Activated CD4-positive, CD25-positive, alpha-beta regulatory T cell treated with anti-CD3 and anti-CD28 coated beads, Interleukin-2, amount 50 U/mL, for 72 hours (primary cell): ENCODE measurements around the gene TNNC2.
"Not testable (repeated sequence)": the region's sequence is repeated elsewhere in the genome, so short reads cannot be mapped to it uniquely, and the experiment has no call there.

ENCODE experiments used
- DNase-seq: peaks from one replicate; pipeline ENCODE4 v3.0.0; 2021

The TNNC2 gene

GRCh38 chr20:45848421-45848820 is 21.3 kb upstream of the TNNC2 start:
- DNase-seq: no peak

- no peak for DNase-seq
Measured at GRCh38 chr20:45845452-45845851, 18.3 kb upstream of the TNNC2 start.

- no peak for DNase-seq
Measured at GRCh38 chr20:45843506-45843905, 16.4 kb upstream of the TNNC2 start.

DNA sequence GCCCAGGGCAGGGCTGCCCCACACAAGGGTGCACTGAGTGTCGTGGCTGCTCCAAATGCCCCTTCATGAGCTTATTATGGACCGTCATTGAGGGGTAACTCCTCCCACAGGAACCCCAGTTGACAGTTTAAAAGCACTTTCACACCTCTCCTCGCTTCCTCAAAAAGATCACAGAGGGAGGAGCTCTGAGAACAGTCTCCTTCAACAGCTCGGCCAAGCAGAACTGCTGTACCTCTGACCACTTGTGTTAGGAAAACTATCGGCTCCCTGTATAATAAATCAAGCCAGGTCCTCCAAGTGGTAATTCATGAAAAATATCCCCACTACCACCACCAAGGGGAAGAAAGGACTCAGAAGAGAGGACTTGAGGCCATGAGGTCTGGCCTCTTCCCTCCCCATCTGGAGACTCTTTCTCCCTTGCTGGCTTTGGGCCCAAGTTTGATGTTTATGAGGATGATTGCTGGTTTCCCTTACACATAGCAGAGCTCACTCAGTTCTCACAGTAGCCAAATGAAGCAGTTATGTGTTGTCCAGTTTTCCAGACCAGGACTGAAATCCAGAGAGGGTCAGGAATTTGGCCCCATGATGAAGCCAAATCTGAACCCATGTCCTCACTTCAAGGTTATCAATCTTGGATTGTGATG is 15.2 kb upstream of the TNNC2 start:
- DNase-seq: no peak

DNA sequence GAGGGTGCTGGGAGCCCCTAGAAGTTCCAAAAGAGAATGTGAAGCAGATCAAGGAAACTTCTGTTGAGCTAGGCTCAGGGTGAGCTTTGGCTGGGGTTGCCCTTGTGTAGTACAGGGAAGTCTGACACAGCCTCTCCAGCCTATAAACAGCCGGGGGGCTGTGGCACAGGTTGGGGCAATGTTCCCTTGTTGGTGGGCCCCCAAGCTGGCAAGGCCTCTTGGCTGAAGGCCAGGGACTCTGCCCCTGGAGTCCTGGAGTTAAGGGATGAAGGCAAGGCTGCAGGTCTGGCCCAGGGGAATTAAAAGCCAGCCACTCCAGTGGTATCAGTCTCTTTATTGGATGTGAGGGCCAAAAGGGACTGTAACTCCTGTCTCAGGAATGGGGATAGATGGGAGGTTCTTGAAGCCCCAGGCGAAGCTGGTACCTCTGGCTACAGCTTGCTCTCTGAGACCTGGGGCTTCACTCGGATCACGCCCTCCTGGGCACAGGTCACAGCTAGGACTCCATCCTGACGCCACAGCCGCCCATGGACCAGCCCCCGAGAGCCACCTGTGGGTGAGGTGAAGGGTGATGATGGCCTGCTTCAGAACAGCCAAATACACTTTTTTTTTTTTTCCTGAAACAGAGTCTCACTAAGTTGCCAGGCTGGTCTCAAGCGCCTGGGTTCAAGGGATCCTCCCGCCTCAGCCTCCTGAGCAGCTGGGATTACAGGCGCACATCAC is 14.5 kb upstream of the TNNC2 start:
- no peak for DNase-seq

DNA sequence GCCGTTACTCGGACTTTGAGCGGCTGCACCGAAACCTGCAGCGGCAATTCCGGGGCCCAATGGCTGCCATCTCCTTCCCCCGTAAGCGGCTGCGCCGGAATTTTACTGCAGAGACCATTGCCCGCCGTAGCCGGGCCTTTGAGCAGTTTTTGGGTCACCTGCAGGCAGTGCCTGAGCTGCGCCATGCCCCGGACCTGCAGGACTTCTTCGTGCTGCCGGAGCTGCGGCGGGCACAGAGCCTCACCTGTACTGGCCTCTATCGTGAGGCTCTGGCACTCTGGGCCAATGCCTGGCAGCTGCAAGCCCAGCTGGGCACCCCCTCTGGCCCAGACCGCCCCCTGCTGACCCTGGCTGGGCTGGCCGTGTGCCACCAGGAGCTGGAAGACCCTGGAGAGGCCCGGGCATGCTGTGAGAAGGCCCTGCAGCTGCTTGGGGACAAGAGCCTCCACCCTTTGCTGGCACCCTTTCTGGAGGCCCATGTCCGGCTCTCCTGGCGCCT is 13.6 kb upstream of the TNNC2 start:
- no peak for DNase-seq

DNA sequence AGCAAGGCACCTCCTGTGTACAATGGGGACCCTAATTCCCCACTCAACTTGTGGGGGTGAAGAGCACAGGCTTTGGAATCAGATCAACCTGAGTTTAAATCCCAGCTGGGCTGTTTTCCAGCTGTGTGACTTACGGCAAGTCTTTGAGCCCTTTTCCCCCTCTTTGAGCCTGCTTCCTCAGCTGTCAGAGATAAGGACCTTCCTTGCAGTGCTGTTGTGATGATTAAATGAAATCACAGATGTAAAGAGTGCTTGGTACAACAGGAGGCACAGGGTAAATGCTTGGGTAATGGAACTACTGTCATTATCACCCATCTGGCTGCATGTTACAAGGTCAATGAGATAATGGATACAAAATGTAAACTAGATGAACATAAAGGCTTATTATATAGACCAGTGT is 9.7 kb upstream of the TNNC2 start:
- no peak for DNase-seq

DNA sequence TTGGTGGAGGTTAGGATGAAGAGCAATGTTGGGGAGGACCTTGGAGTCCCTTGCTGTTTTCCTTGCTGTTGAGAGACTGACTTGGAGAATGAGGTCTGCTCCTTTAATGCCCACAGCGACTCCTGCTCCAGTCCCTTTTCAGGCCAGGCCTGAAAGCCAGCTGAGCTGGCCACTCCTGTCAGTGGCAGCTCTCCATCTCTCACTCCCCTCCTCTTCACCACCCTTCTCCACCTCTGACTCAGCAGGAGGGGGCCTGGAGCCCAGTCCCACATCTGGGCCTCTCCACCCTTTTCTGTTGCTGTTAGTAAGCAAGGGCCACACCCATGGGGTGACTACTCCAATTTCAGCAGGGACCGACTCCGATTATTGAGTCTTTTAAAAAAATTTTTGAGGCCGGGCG is 8.7 kb upstream of the TNNC2 start:
- no peak for DNase-seq

DNA sequence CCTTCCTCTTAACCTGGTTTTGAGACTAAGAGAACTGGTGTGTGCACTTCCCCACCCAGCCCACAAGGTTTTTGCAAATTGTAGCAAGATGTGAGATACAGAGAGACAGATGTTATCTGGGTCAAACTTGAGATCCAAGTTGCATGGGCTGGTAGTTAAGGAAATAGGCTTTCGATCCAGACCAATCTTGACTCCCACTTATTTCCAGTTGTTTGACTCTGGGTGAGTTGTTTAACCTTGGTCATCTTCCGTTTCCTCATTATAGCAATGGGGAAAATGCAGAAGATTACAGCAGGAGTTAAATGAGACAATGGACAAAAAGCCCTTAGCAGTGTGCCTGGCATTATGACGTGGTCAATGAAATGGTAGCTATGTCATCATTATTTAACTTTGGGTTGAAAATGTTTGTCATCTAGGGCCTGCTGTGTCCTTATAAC is 8.2 kb upstream of the TNNC2 start:
- DNase-seq: no peak

GRCh38 chr20:45834797-45835161 is 7.7 kb upstream of the TNNC2 start:
- DNase-seq: no peak

DNA sequence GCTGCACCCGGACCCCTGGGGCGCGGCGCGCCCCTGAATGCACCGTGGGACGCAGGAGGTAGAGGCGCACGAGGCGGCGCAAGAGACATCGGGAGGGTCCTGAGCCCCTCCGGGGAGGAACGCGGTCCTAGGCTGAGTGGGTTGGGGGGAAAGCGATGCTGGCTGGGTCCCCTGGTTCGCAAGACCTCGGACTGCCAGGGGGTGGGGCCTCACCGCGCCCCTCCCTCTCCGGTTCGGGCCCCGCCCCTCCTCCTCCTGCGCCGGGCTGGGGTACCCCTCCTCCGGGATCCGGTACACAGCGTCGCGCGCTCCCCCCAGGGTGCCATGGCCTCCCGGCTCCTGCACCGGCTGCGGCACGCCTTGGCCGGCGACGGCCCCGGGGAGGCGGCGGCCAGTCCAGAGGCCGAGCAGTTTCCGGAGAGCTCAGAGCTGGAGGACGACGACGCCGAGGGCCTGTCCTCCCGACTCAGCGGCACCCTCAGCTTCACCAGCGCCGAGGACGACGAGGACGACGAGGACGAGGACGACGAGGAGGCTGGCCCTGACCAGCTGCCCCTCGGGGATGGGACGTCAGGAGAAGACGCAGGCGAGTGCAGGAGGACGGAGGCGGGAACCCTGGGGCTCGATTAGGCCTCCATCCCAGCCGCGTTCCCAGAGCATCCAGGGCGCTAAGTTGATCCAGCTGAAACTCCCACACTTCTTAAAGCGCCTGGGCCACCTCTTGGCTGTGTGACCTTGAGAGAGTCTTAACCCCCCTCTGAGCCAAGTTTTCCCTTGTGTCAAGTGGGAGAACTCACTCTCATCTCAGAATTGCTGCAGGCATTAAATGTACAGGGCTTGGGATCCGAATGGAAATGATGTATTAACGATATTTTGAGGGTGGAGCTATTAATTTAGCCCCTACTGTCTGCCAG is 7.0 kb upstream of the TNNC2 start:
- DNase-seq: peak; percentile 65

DNA sequence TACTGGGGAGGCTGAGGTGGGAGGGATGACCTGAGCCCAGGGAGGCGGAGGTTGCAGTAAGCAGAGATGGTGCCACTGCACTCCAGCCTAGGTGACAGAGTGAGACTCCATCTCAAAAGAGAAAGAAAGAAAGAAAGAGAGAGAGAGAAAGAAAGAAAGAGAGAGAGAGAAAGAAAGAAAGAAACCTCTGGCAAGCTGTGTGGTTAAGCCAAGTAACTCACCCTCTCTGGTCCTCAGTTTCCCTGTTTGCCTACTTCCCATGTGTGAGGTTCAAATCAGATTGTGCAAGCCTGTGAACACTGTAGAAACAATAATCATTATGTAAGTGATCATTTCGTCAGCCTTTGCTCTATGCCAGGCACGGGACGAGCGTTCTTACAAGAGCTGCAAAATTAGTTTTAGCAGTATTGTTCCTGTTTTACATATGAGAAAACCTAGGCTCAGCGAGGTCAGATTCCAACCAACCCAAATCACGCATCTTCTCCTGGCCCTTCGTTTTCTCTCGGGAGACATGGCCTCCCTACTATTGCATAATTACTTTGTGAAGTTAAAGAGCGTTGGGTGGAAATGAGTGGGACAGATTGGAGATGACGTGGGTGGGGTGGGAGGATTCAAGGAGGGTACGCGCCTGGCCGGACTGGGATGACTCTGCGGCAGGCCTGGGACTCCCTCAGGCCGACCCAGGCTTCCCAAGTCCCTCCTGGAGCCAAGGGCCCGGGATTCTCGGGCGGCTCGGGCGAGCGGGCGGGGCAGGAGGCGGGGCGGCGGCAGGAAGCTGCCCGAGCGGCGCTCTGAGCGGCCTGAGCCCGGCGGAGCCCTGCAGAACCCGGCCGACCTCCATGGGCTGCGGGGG is 6.1 kb upstream of the TNNC2 start, which contains the start of gene SNX21:
SNX21 (plus strand) TSS at position 770 of the 853 bp plus-strand sequence. CDS start 121 bp downstream, outside the sequence.
- no peak for DNase-seq

- DNase-seq: no peak
Measured at GRCh38 chr20:45832619-45833018, 5.5 kb upstream of the TNNC2 start.

DNA sequence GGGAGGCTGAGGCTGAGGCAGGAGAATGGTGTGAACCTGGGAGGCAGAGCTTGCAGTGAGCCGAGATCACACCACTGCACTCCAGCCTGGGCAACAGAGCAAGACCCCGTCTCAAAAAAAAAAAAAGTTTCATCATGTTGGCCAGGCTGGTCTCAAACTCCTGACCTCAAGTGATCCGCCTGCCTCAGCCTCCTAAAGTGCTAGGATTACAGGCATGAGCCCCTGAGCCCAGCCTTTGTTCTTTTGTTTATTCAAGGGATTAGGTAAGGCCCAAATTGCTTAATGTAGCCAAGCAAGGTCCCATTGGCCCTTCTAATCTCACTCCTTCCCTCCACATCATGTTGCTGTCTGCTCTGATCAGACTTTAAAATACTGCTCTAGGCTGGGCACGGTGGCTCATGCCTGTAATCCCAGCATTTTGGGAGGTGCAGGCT is 2.6 kb upstream of the TNNC2 start:
- DNase-seq: not testable (repeated sequence)

DNA sequence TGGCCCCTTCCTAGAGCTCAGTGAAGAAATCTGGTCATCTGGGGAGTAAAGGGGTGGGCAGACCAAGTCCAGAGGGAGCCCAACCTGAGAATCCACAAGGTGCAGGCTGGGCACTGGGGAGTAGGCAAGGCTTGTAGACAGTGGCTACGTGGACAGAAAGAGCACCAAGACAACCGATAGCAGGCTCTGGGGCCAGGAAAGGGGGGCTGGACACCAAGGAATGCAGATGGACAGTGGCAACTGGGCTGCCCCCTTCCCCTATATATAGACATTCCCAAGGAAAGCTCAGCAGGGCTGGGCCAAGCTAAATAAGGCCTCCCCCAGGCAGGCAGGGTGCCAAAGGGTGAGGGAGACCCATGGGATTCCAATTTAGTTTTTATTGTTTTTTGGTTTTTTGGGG is 1.5 kb upstream of the TNNC2 start:
- no peak for DNase-seq

- no peak for DNase-seq
Measured at GRCh38 chr20:45827712-45828111, 600 bp upstream of the TNNC2 start.

- no peak for DNase-seq
Measured at GRCh38 chr20:45826381-45827019, 612 bp downstream of the TNNC2 start.

DNA sequence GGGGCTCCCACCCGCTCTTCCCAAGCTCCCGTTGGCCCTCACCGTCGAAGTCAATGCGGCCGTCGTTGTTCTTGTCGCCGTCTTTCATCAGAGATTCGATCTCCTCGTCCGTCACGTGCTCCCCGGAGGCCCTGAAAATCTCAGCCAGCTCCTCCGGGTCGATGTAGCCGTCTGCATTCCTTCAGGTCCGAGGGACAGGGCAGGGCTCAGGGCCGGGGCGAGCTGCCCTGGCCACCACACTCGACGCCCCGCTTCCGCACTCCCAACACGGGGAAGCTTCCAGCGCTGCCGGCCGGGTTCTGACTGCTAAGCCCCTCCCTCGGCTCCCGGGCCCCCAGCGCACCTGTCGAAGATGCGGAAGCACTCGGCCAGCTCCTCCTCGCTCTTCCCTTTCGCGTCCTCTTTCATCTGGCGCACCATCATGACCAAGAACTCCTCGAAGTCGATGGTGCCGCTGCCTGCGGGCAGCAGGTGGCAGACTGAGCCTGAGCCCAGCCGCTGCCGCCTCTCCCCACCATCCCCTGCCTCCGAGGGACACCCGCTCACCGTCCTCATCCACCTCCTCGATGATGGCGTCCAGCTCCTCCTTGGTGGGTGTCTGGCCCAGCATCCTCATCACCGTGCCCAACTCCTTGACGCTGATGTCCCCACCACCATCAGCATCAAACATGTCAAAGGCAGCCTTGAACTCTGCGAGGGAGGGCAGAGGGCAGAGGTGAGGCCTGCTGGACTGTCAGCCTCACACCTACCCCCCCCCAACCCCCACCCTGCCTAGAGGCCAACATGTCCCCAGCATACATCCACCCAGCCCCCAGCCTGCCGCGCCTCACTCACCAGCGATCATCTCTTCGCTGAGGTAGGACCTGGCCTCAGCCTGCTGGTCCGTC is 2.9 kb downstream of the TNNC2 start:
- DNase-seq: no peak

DNA sequence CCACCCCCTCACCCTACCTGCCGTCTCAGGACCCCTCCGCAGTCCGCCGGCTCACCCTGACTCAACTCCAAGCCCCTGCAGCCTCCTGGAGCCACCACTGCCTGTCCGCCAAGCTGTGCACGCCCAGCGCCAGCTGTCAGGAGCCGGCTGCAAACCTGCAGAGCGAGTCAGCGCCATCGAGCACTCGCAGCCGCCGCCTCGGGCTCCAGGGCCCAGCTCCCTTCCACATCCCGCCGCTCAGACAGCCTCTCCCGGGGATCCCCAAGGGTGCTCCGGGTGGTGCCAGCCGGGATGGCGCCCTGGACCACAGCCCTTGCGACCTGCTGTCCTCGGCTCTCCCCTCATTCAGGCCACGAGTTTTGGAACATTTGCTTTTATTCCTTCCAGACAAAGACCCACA is 4.3 kb downstream of the TNNC2 start:
- no peak for DNase-seq

GRCh38 chr20:45821947-45822346 is 5.2 kb downstream of the TNNC2 start:
- no peak for DNase-seq

- DNase-seq: no peak
Measured at GRCh38 chr20:45819466-45819865, 7.6 kb downstream of the TNNC2 start.
